HepG2 (cell line): ENCODE results near the gene MIPEP. TPM values are rescaled to one million over a fixed set of nuclear protein-coding genes. Genes with fewer than 3 reads are reported as not detected.
A peak's percentile ranks its signal among the peaks of the same experiment; 100 is the strongest.

ENCODE experiments used
- ATAC-seq: fragments of 200-7000 bp; cut with Tn5 transposase; 3 replicates; pipeline ENCODE4 v1.9.1; 2020; ENCODE audit warnings: mild to moderate bottlenecking, moderate library complexity
- BruUV-seq: library from RNA; stranded (reverse); fragments of 400-500 nt; replicated peaks from 2 replicates; lab custom pipeline; 2021; lab: Mats Ljungman, UMichigan
- CTCF ChIA-PET: fragments of 300-600 bp; formaldehyde crosslinking; extraction: SDS; loops from one replicate; lab custom pipeline; 2021; ENCODE audit warnings: low total read pairs, inconsistent platforms, low intra/inter-chr PET ratio; lab: Yijun Ruan, JAX
- POLR2A ChIA-PET: fragments of 350-600 bp; sonication (Branson Sonifier 250); formaldehyde crosslinking; loops from one replicate; lab custom pipeline; 2020; ENCODE audit warnings: antibody characterized with exemption, inconsistent platforms; lab: Yijun Ruan, JAX
- DNase-seq: peaks from one replicate; pipeline ENCODE4 v3.0.0-alpha.2; 2015; ENCODE audit warnings: low spot score
- FAIRE-seq: peaks from 3 replicates; lab custom pipeline; 2011; peaks lifted over from hg19 to GRCh38; lab: Jason Lieb, UNC
- H2AFZ ChIP-seq: one replicate; pipeline ENCODE4 v1.6.1; 2011; ENCODE audit warnings: low read length, inconsistent platforms
- H3K27ac ChIP-seq: fragments of 300-600 bp; 3 replicates; pipeline ENCODE4 v1.8.0; 2011; ENCODE audit warnings: mixed run types, mild to moderate bottlenecking, mixed read lengths, low read length, inconsistent platforms; ENCODE audit not compliant: insufficient read depth; ENCODE audit errors: extremely low read length
- H3K27me3 ChIP-seq, 2 experiments: fragments of 200-600 bp in 1 of 2; 2 replicates in 1 of 2; 3 replicates in 1 of 2; pipeline versions ENCODE4 v1.6.0 to v1.8.0; 2011; ENCODE audit warnings: low read length in 2 of 2, mild to moderate bottlenecking in 2 of 2, moderate library complexity in 2 of 2, inconsistent platforms in 1 of 2; ENCODE audit not compliant: insufficient read depth in 2 of 2, control insufficient read depth in 1 of 2
- H3K36me3 ChIP-seq, 2 experiments: fragments of 200-600 bp in 1 of 2; replicated peaks in 1 of 2; 2 replicates in 1 of 2; 3 replicates in 1 of 2; pipeline versions ENCODE4 v1.5.1 to v1.8.0; 2011; ENCODE audit warnings: low read length in 2 of 2, inconsistent platforms in 1 of 2; ENCODE audit not compliant: insufficient read depth in 2 of 2, control insufficient read depth in 1 of 2
- H3K4me1 ChIP-seq: 2 replicates; pipeline ENCODE4 v1.5.1; 2012; ENCODE audit warnings: low read length, inconsistent platforms; ENCODE audit not compliant: insufficient read depth
- H3K4me2 ChIP-seq: 2 replicates; pipeline ENCODE4 v1.6.0; 2011; ENCODE audit warnings: low read depth, low read length, inconsistent platforms
- H3K4me3 ChIP-seq, 3 experiments: fragments of 200-600 bp in 1 of 3; sonication (generic), shearing (Covaris generic) in 1 of 3; replicated peaks in 1 of 3; 2 replicates each; pipeline ENCODE4 v1.5.1; 2011 to 2016; ENCODE audit warnings: low read length in 3 of 3, inconsistent platforms in 2 of 3, low read depth in 2 of 3, mild to moderate bottlenecking in 2 of 3, control low read depth in 1 of 3, mixed read lengths in 1 of 3; ENCODE audit not compliant: insufficient read depth in 1 of 3
- H3K79me2 ChIP-seq: one replicate; pipeline ENCODE4 v1.6.1; 2011; ENCODE audit warnings: low read length, inconsistent platforms; ENCODE audit not compliant: insufficient read depth
- H3K9ac ChIP-seq: 2 replicates; pipeline ENCODE4 v1.6.0; 2011; ENCODE audit warnings: mild to moderate bottlenecking, low read depth, low read length, inconsistent platforms; ENCODE audit not compliant: insufficient read depth
- H3K9me3 ChIP-seq: 2 replicates; pipeline ENCODE4 v1.5.1; 2012; ENCODE audit warnings: mild to moderate bottlenecking, low read length
- H4K20me1 ChIP-seq: 2 replicates; pipeline ENCODE4 v1.6.0; 2011; ENCODE audit warnings: inconsistent platforms, mild to moderate bottlenecking, low read length, moderate library complexity; ENCODE audit not compliant: insufficient read depth
- BORCS8-MEF2B ChIP-seq: sonication (generic); formaldehyde crosslinking; IDR thresholded peaks from 2 replicates; pipeline ENCODE4 v1.8.0; 2022; ENCODE audit warnings: mild to moderate bottlenecking, missing genetic modification reagents
- CENPT ChIP-seq: sonication (generic); formaldehyde crosslinking; IDR thresholded peaks from 2 replicates; pipeline ENCODE4 v1.8.0; 2022; ENCODE audit warnings: low read depth, mild to moderate bottlenecking, moderate library complexity, missing genetic modification reagents
- HNF4A ChIP-seq: sonication (generic); formaldehyde crosslinking; IDR thresholded peaks from 2 replicates; pipeline ENCODE4 v1.4.0; 2020; ENCODE audit warnings: missing genetic modification reagents
- HOXA9 ChIP-seq: sonication (generic); formaldehyde crosslinking; IDR thresholded peaks from 2 replicates; pipeline ENCODE4 v1.8.1; 2022; ENCODE audit warnings: missing genetic modification reagents, mild to moderate bottlenecking, moderate library complexity, borderline replicate concordance
- IKZF5 ChIP-seq: IDR thresholded peaks from 2 replicates; pipeline ENCODE4 v1.6.1; 2018; ENCODE audit warnings: missing genetic modification reagents, mild to moderate bottlenecking, missing compliant biosample characterization
- MTF2 ChIP-seq: sonication (generic); formaldehyde crosslinking; IDR thresholded peaks from 2 replicates; pipeline ENCODE4 v1.5.0; 2020; ENCODE audit warnings: missing genetic modification reagents, borderline replicate concordance
- RNF219 ChIP-seq: sonication (generic); formaldehyde crosslinking; IDR thresholded peaks from 2 replicates; pipeline ENCODE4 v1.5.0; 2020; ENCODE audit warnings: mild to moderate bottlenecking, missing genetic modification reagents
- ZNF468 ChIP-seq: sonication (generic); formaldehyde crosslinking; IDR thresholded peaks from 2 replicates; pipeline ENCODE4 v1.8.0; 2022; ENCODE audit warnings: mild to moderate bottlenecking, moderate library complexity, missing genetic modification reagents
- ZNF780A ChIP-seq: sonication (generic); formaldehyde crosslinking; IDR thresholded peaks from 2 replicates; pipeline ENCODE4 v1.8.0; 2022; ENCODE audit warnings: mild to moderate bottlenecking, missing genetic modification reagents, moderate library complexity
- WGBS: methylation state at CpG from one replicate; pipeline ENCODE4 v1.1.6; 2017; ENCODE audit warnings: low lambda C conversion rate; 5-methylcytosine and 5-hydroxymethylcytosine counted together
- in situ Hi-C: cut with HindIII; loops from 2 replicates; pipeline ENCODE4 v1.10.0; 2017; ENCODE audit warnings: low pct_unique_long_range_greater_than_20kb; ENCODE audit not compliant: extremely low pct_ligation_motif_present
- intact Hi-C: fragments of 100-400 bp; cut with micrococcal nuclease; formaldehyde crosslinking; loops from one replicate; pipeline ENCODE4 v1.10.0; 2022; ENCODE audit not compliant: unreplicated experiment
- polyA plus RNA-seq, 8 experiments: library from polyadenylated mRNA; depleted of rRNA in 3 of 8; stranded (reverse) in 7 of 8; unstranded in 1 of 8; fragments of >200 nt; fragmentation: Illumina TruSeq in 4 of 8; extraction: Trizol in 4 of 8; gene quantifications; 2 replicates each; pipeline versions ENCODE4 v1.2.1 to v1.2.3, GENCODE V29; 2011 to 2016; ENCODE audit warnings: low read depth in 4 of 8, missing spikeins in 1 of 8, mixed read lengths in 1 of 8; ENCODE audit not compliant: insufficient read depth in 1 of 8
- total RNA-seq, 5 experiments: library from RNA; depleted of rRNA; stranded (reverse); fragments of >200 nt; fragmentation: Illumina TruSeq; extraction: Trizol; gene quantifications; 2 replicates each; pipeline ENCODE4 v1.2.3, GENCODE V29; 2016; ENCODE audit warnings: low read depth in 1 of 5

The MIPEP gene
- total and polyA plus RNA-seq, 2 of the 13 experiments (the other 11 are each of a cell fraction or from before 2014, with no cell fraction given) = 9.3 to 24.1 TPM

- Histone ChIP-seq H3K9ac (no peak overlapping the region), H4K20me1 (no peaks in the 10 kb centered on the region), H3K4me2 (peak overlapping the region; percentile 83), H3K79me2 (no peaks in the 10 kb centered on the region), H3K4me3 (peak overlapping the region in 1 of 3 experiments; percentile 64; a peak in 3 of 6 replicates), H3K27me3 (no peaks in the 10 kb centered on the region), H3K36me3 (no peaks in the 10 kb centered on the region), H3K27ac (no peak overlapping the region), H3K9me3 (no peaks in the 10 kb centered on the region), H3K4me1 (peaks cover 46% of the 10 kb centered on the region), H2AFZ (no peak overlapping the region)
- no TSS peak for BruUV-seq
- ATAC-seq (peak; percentile 49), DNase-seq (no peak), FAIRE-seq (no peak)
- TF ChIP-seq IKZF5 = no peak
- TF ChIP-seq HNF4A (CRISPR knock-in tag) = no peak
- TF ChIP-seq BORCS8-MEF2B (CRISPR knock-in tag) = no peak
- TF ChIP-seq MTF2 (CRISPR knock-in tag) = no peak
- TF ChIP-seq HOXA9 (CRISPR knock-in tag) = no peak
- TF ChIP-seq ZNF780A (CRISPR knock-in tag) = no peak
- TF ChIP-seq ZNF468 (CRISPR knock-in tag) = no peak
- TF ChIP-seq RNF219 (CRISPR knock-in tag) = no peak
- TF ChIP-seq CENPT (CRISPR knock-in tag) = no peak
- ChIA-PET CTCF (interaction anchor here (1.3 to 4.4 kb wide), 5 partner anchors 155 to 205 kb away, joined by 3 to 34 read pairs (median 4); partner anchors contain the start of gene MIPEP), POLR2A (no interaction called here)
- 100% methylated on average over 1 of the region's 2 CpGs for WGBS
- in situ Hi-C loops = loop anchor here (5.0 kb wide), 1 partner anchor 151 kb away; no protein-coding TSS in a partner anchor
- intact Hi-C loops = loop anchor here (1.0 kb wide), 1 partner anchor 155 kb away; no protein-coding TSS in a partner anchor
Measured at GRCh38 chr13:23716401-23716800, 172.8 kb downstream of the MIPEP start.
